GM10847 (cell line): ENCODE data around the gene HSPA4.

Source experiments
- POLR2A ChIP-seq: IDR thresholded peaks from 2 replicates; pipeline ENCODE4 v1.6.1; 2011; ENCODE audit not compliant: insufficient read length; ENCODE audit errors: extremely low read depth

HSPA4 gene

GRCh38 chr5:133112026-133112660 lies 60.3 kb downstream of the HSPA4 start:
- no peak for TF ChIP-seq POLR2A

GRCh38 chr5:133113331-133114061 lies 61.7 kb downstream of the HSPA4 start:
- no peak for TF ChIP-seq POLR2A

GRCh38 chr5:133114166-133114932 lies 62.5 kb downstream of the HSPA4 start:
- TF ChIP-seq POLR2A, result no peak

DNA sequence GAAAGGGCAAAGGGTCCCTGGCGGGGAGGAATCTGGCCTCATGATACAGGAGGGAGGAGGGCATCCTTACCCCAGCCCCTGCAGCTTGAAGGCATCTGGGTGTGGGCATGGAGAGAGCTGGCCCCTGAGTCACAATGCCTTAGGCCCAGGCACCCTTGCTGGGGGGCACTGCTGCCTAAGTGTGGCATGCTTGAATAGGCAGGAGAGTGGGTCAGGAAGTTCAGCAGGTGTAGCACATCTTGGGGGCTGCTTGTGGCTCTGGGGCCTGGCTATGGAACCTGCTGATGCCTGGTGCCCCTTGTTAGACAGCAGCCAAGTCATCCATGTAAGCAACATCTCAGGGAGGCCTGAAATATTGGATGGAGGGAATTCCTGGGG lies 63.1 kb downstream of the HSPA4 start:
- TF ChIP-seq POLR2A, result no peak

DNA sequence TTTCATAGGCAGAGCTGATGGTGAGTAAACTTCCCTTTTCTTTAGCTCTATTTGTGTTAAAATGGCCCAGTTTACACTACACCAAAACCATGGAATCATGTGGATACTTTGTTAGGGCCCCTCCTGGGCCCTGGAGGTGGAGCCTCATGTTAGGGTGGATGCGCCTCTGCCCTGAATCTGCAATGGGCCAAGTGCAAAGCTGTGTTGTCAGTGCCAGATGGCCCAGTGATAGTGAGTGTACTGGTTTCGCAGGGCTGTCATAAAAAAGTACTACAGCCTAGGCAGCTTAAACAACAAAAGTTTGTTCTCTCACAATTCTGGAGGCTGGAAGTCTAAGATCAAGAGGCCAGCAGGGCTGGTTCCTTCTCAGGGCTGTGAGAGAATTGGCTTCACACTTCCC lies 64.8 kb downstream of the HSPA4 start:
- no peak for TF ChIP-seq POLR2A

- TF ChIP-seq POLR2A, result no peak
These were observed 65.5 kb downstream of the HSPA4 start for GRCh38 chr5:133117166-133117911.

DNA sequence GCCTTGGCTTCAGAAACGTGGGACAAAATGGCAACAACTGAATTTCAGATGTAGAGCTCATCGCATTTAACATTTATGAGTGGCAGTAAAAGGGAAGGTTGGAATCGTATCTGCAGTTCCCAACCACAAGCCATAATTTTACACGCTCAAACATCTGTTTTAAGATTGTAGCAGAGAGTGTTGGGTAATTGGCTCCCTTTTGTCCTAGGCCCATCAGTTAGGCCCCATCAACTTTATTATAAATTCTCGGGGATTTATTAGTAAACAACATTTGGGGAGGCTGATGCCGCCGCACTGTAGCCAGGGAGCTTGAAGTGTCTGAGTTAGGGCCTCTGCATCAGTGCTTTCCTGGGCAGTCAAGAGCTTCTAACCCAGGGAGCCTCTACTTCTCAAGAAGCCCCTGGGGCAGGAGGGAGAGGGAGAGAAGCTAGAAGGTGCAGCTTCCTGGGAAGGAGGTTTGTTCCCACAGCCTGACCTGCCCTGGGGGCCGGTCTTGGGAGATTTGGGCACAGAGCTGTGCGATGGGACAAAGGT lies 66.2 kb downstream of the HSPA4 start:
- no peak for TF ChIP-seq POLR2A

GRCh38 chr5:133118741-133119140 lies 66.9 kb downstream of the HSPA4 start:
- no peak for TF ChIP-seq POLR2A

GRCh38 chr5:133119233-133119711 lies 67.5 kb downstream of the HSPA4 start:
- no peak for TF ChIP-seq POLR2A

DNA sequence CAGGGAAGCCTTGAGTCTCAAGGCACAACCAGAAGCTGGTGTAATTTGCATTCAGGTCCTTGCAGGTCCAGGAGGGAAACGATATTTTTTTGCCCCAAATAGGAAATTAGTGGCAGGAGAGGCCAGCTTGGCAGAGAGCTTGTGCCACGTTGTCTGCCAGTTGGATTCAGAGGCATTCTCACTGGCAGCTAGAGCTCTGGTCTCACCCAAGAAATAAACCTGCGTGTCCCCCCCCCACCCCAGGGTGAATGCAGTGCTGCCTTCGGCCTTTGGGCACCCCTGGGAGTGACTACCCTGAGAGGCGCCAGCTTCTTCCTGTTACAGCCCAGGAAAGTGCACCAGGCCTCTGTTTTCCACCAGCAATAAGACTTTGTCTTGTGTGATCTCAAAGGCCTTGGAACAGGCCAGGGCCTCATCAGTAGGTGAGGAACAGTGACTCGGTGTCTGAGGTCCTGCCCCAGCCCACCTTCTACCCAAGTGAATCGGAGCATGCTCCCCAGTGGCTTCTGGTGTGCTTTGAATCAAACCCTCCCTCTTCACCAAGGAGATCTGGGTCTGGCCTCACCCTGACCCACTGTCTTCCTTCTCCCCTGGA lies 68.4 kb downstream of the HSPA4 start:
- no peak for TF ChIP-seq POLR2A

GRCh38 chr5:133121080-133121479 lies 69.3 kb downstream of the HSPA4 start:
- TF ChIP-seq POLR2A, result no peak

GRCh38 chr5:133121611-133122150 lies 69.9 kb downstream of the HSPA4 start:
- no peak for TF ChIP-seq POLR2A

DNA sequence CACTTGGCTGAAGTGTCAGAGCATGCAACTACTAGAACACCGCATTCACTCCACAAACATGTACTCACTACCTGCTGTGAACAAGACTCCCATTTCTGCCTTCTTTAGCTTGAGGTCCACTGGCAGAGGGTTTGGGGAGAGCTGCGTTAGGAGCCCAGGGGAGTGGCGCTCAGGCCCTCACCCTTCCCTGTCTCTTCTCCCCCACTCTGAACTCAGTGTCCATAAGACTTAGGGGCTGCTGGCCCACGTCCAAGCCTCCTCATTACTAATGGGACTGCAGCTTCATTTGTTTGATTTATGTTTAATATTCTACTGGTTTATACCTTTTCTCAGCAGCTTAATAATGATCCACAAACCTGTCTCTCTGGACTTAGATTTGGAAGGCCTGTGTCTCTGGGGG lies 70.9 kb downstream of the HSPA4 start:
- TF ChIP-seq POLR2A, result no peak

DNA sequence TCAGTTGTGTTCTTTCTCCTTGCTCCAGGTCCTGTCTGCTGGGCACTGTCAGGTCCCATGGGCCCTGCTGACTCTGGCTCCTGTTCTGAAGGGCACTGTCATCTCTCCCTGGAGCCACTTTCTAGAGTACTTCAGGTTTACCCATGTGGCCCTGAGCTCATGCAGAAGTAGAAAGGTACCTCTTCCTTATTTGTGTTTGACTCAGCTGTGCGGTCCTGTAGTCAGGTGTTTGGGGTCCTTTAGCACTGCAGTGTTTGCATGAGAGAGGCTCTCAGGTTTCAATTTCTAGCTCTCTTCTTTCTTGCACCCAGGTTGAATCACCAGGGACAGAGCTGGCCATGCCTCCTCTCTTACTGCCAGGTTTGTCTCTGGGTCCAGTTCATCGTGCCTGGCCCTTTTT lies 71.5 kb downstream of the HSPA4 start:
- TF ChIP-seq POLR2A, result no peak

GRCh38 chr5:133124891-133125290 lies 73.1 kb downstream of the HSPA4 start:
- TF ChIP-seq POLR2A, result no peak

DNA sequence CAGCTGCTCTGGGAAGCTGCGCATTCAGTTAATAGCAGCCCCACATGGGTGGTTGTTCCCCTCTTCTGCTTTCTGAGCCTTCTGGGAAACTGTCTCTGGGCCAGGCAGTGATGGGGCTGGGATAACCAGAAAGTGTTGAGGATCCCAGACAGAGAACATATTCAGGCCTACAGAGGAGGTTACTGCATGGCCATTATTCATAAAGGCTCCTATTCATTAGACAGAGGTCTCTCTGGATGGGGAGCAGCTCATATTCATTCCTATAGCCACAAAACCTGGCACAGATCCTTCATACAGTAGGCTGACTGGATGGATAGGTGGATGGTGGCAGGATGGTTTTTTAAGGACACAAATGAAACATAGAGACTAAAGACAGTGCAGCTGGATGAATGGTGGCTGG lies 76.3 kb downstream of the HSPA4 start:
- no peak for TF ChIP-seq POLR2A
